AG09309 (cell line): Measurements from ENCODE around the gene PRKCH.

ENCODE experiments used
- DNase-seq: peaks from one replicate; pipeline ENCODE4 v3.0.0-alpha.2; 2010; ENCODE audit warnings: low read depth
- H3K4me3 ChIP-seq: 2 replicates; pipeline ENCODE4 v1.5.1; 2011; ENCODE audit warnings: mild to moderate bottlenecking, low read depth, low read length, moderate library complexity; ENCODE audit not compliant: control insufficient read depth
- TF ChIP-seq, protein P1 (sequence below): IDR thresholded peaks from 2 replicates; pipeline ENCODE4 v1.5.1; 2011; ENCODE audit warnings: mild to moderate bottlenecking, low read depth, low read length, inconsistent platforms; ENCODE audit not compliant: insufficient read depth, control insufficient read depth; ENCODE audit errors: missing control alignments

Gene PRKCH

GRCh38 chr14:61520576-61520975, 199.2 kb downstream of the PRKCH start:
- no peak overlapping the region for H3K4me3 ChIP-seq
- TF ChIP-seq, protein P1, sequence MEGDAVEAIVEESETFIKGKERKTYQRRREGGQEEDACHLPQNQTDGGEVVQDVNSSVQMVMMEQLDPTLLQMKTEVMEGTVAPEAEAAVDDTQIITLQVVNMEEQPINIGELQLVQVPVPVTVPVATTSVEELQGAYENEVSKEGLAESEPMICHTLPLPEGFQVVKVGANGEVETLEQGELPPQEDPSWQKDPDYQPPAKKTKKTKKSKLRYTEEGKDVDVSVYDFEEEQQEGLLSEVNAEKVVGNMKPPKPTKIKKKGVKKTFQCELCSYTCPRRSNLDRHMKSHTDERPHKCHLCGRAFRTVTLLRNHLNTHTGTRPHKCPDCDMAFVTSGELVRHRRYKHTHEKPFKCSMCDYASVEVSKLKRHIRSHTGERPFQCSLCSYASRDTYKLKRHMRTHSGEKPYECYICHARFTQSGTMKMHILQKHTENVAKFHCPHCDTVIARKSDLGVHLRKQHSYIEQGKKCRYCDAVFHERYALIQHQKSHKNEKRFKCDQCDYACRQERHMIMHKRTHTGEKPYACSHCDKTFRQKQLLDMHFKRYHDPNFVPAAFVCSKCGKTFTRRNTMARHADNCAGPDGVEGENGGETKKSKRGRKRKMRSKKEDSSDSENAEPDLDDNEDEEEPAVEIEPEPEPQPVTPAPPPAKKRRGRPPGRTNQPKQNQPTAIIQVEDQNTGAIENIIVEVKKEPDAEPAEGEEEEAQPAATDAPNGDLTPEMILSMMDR, result no peak
- DNase-seq, result no peak

DNA sequence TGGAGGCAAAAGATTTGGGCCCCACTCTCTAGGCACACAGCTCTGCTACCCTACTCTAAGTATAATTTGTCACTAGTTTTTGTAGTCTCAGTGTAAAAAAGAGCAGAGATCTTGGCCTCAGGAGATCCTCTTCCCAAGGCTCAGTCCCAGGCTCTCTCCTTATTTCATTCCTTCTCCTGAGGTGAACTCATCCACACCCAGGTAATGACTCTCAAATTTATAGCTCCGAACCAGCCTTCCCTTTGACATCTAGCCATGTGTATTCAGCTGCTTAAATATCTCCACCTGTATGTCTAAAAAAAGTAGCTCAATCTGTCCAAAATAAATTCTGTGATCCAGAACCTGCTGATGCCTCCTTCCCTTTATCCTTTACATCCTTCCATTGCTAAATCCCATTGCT, 200.4 kb downstream of the PRKCH start:
- TF ChIP-seq, protein P1, result no peak
- no peak for DNase-seq
- H3K4me3 ChIP-seq, result no peak overlapping the region

DNA sequence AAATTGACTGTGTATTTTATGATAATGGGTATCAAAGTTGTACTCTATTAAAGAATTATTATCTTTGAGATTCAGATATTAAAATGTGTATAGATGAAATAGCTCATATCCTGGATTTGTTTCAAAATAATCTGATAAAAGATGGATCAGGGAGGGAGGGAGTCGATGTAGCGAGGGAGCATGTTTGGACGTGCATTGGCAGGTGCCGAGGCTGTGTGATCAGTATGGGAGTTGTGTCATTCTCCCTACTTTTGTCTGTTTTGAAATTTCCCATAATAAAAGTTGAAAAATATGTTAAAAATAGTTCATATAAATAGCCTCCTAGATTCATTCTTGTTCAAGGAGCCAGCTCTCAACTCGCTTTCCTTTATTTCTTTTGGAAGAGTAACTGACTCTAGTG, 202.4 kb downstream of the PRKCH start:
- no peak overlapping the region for H3K4me3 ChIP-seq
- TF ChIP-seq, protein P1, result no peak
- no peak for DNase-seq

GRCh38 chr14:61524211-61524806, 202.9 kb downstream of the PRKCH start:
- DNase-seq, result peak; percentile 68
- TF ChIP-seq, protein P1, result no peak
- no peak overlapping the region for H3K4me3 ChIP-seq

DNA sequence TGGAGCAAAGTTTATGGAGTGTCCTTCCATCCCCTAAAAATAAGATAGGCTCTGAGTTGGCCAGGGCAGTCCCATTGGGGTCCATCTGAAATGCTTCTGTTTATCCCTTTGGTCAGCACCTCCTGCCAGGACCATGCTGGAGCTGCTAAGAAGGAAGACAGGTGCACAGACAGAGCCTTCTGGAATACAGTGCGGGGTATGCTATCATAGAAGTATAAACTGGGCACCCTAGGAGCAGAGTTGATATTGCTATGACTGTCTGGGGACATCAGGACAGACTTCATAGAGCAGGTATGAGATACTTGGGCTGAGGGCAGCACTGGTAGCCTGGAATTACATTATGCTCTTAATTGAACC, 203.5 kb downstream of the PRKCH start:
- no peak overlapping the region for H3K4me3 ChIP-seq
- TF ChIP-seq, protein P1, result no peak
- no peak for DNase-seq

GRCh38 chr14:61525293-61526011, 204.1 kb downstream of the PRKCH start:
- TF ChIP-seq, protein P1, result no peak
- no peak overlapping the region for H3K4me3 ChIP-seq
- DNase-seq, result peak; percentile 63
